Lower leg skin (tissue), 3 donors: Measurements from ENCODE around the gene CSNK1G1.

Source experiments
- CTCF ChIP-seq, 3 donors: fragments of 450-650 bp; IDR thresholded peaks; one replicate each; pipeline ENCODE4 v1.5.1; 2016; ENCODE audit warnings: antibody characterized with exemption in 3 of 3, mild to moderate bottlenecking in 3 of 3, moderate library complexity in 2 of 3
- POLR2A ChIP-seq, 2 donors: fragments of 450-650 bp; IDR thresholded peaks; one replicate each; pipeline ENCODE4 v1.6.1; 2016 to 2017; ENCODE audit warnings: antibody characterized with exemption in 2 of 2, mild to moderate bottlenecking in 1 of 2, moderate library complexity in 1 of 2

- TF ChIP-seq CTCF (IDR thresholded peaks at IDR 0.05) (no peak), POLR2A (IDR thresholded peaks at IDR 0.05) (no peak)
These were observed 150.8 kb downstream of the CSNK1G1 start for GRCh38 chr15:64205202-64205601.
